ENCODE data around the gene NF2. TPM values are rescaled to one million over a fixed set of nuclear protein-coding genes. Genes with fewer than 3 reads are reported as not detected.

Gene NF2
- total RNA-seq, 4 donors from 2014 or later, result 39.8 to 61.0 (median 45.1) TPM

- WGBS, 2 donors (ENCODE audit: low coverage in 1 of 2), result 87 to 90% methylated on average over 3 to 9 of the region's 18 CpGs
- TF ChIP-seq CTCF (IDR thresholded peaks at IDR 0.05) (no peak), POLR2AphosphoS5 (IDR thresholded peaks at IDR 0.05) (no peak), POLR2A (IDR thresholded peaks at IDR 0.05) (no peak), EP300 (IDR thresholded peaks at IDR 0.05) (no peak)
- H3K9me3 ChIP-seq, result no peaks in the 10 kb centered on the region
- no peak for ATAC-seq
- H3K4me3 ChIP-seq, result no peak overlapping the region
- H3K4me1 ChIP-seq, result peaks cover 0 to 8% (median 0%) of the 10 kb centered on the region in 3 donors
- H3K27ac ChIP-seq, result no peak overlapping the region
- H3K36me3 ChIP-seq, result peaks cover 0 to 70% of the 10 kb centered on the region in 2 donors
- H3K27me3 ChIP-seq, result peaks cover 7% of the 10 kb centered on the region
Measured at GRCh38 chr22:29731058-29731850, 127.8 kb downstream of the NF2 start.

GRCh38 chr22:29732883-29733282, 129.4 kb downstream of the NF2 start:
- no peaks in the 10 kb centered on the region for H3K4me1 ChIP-seq
- H3K27ac ChIP-seq, result no peak overlapping the region
- H3K4me3 ChIP-seq, result no peak overlapping the region
- 80 to 100% methylated on average over 2 of the region's 6 CpGs for WGBS, 2 donors (ENCODE audit: low coverage in 1 of 2)
- no peak for ATAC-seq
- no peaks in the 10 kb centered on the region for H3K27me3 ChIP-seq
- H3K9me3 ChIP-seq, result no peaks in the 10 kb centered on the region
- TF ChIP-seq CTCF (IDR thresholded peaks at IDR 0.05) (no peak), EP300 (IDR thresholded peaks at IDR 0.05) (no peak), POLR2A (IDR thresholded peaks at IDR 0.05) (no peak), POLR2AphosphoS5 (IDR thresholded peaks at IDR 0.05) (no peak)
- peaks cover 0 to 83% of the 10 kb centered on the region in 2 donors for H3K36me3 ChIP-seq

- Histone ChIP-seq H3K27ac (no peak overlapping the region), H3K36me3 (peaks cover 0 to 90% of the 10 kb centered on the region in 2 donors), H3K27me3 (no peaks in the 10 kb centered on the region), H3K4me1 (no peaks in the 10 kb centered on the region), H3K4me3 (no peak overlapping the region), H3K9me3 (no peaks in the 10 kb centered on the region)
- no peak for ATAC-seq
- WGBS, 2 donors (ENCODE audit: low coverage in 1 of 2), result 58% methylated on average over 9 of the region's 19 CpGs; no CpG with 5 or more reads in 1 of the 2 donors
- TF ChIP-seq POLR2AphosphoS5 (IDR thresholded peaks at IDR 0.05) (no peak), CTCF (IDR thresholded peaks at IDR 0.05) (no peak), POLR2A (IDR thresholded peaks at IDR 0.05) (no peak), EP300 (IDR thresholded peaks at IDR 0.05) (no peak)
Measured at GRCh38 chr22:29733362-29734201, 130.1 kb downstream of the NF2 start.

GRCh38 chr22:29734406-29734805, 131.0 kb downstream of the NF2 start:
- no peak for ATAC-seq
- H3K9me3 ChIP-seq, result no peaks in the 10 kb centered on the region
- no peak overlapping the region for H3K27ac ChIP-seq
- H3K4me1 ChIP-seq, result no peaks in the 10 kb centered on the region
- no peaks in the 10 kb centered on the region for H3K27me3 ChIP-seq
- no peak overlapping the region for H3K4me3 ChIP-seq
- TF ChIP-seq POLR2AphosphoS5 (IDR thresholded peaks at IDR 0.05) (no peak), EP300 (IDR thresholded peaks at IDR 0.05) (no peak), POLR2A (IDR thresholded peaks at IDR 0.05) (no peak), CTCF (IDR thresholded peaks at IDR 0.05) (no peak)
- peaks cover 0 to 94% of the 10 kb centered on the region in 2 donors for H3K36me3 ChIP-seq
- WGBS, 2 donors (ENCODE audit: low coverage in 1 of 2), result 80% methylated on average over 3 of the region's 8 CpGs; no CpG with 5 or more reads in 1 of the 2 donors

Measured in gastroesophageal sphincter (tissue), 4 donors.